GM12891 (cell line): Measurements from ENCODE around the gene GASK1A.

Experiments
- PAX5 ChIP-seq: IDR thresholded peaks from 2 replicates; pipeline ENCODE4 v1.6.1; 2011; ENCODE audit warnings: low read length, moderate library complexity, mild to moderate bottlenecking; ENCODE audit not compliant: insufficient read depth, severe bottlenecking
- POLR2A ChIP-seq: IDR thresholded peaks from 2 replicates; pipeline ENCODE4 v1.6.1; 2011; ENCODE audit warnings: low read depth, low read length, control low read depth
- POLR2AphosphoS5 ChIP-seq: IDR thresholded peaks from 2 replicates; pipeline ENCODE4 v1.6.1; 2011; ENCODE audit warnings: low read depth, low read length, control low read depth
- POU2F2 ChIP-seq: IDR thresholded peaks from 2 replicates; pipeline ENCODE4 v1.6.1; 2011; ENCODE audit warnings: low read depth, mild to moderate bottlenecking, control low read depth, low read length, moderate library complexity
- SPI1 ChIP-seq: IDR thresholded peaks from 2 replicates; pipeline ENCODE4 v1.6.1; 2011; ENCODE audit warnings: low read depth, low read length, control low read depth
- TAF1 ChIP-seq: IDR thresholded peaks from 2 replicates; pipeline ENCODE4 v1.6.1; 2011; ENCODE audit warnings: low read depth, low read length, control low read depth

GRCh38 chr3:43073836-43074220, 94.7 kb downstream of the GASK1A start:
- no peak for TF ChIP-seq POLR2A
- no peak for TF ChIP-seq POU2F2
- no peak for TF ChIP-seq POLR2AphosphoS5
- no peak for TF ChIP-seq TAF1
- no peak for TF ChIP-seq SPI1
- no peak for TF ChIP-seq PAX5
